CD4-positive, CD25-positive, alpha-beta regulatory T cell (primary cell): ENCODE results near the gene ACBD3. TPM values are rescaled to one million over a fixed set of nuclear protein-coding genes. Genes with fewer than 3 reads are reported as not detected.

Source experiments
- ATAC-seq, 2 donors: fragments of 150-1000 bp; cut with Tn5 transposase; one replicate each; pipeline ENCODE4 v1.10.0; 2021; ENCODE audit warnings: low read depth in 2 of 2, moderate number of reproducible peaks in 2 of 2, moderate library complexity in 1 of 2
- DNase-seq, 3 donors: peaks; one replicate each; pipeline versions ENCODE4 v3.0.0 to v3.0.0-alpha.2; 2012 to 2022; ENCODE audit warnings: mixed read lengths in 1 of 3
- H3K27ac ChIP-seq: one replicate; pipeline ENCODE4 v1.7.0; 2013; ENCODE audit warnings: mild to moderate bottlenecking, low read length; ENCODE audit not compliant: insufficient read depth, poor library complexity, severe bottlenecking
- H3K27me3 ChIP-seq: one replicate; pipeline ENCODE4 v1.7.0; 2013; ENCODE audit warnings: low read length; ENCODE audit not compliant: control insufficient read depth, insufficient read depth
- H3K36me3 ChIP-seq: one replicate; pipeline ENCODE4 v1.7.0; 2013; ENCODE audit warnings: mild to moderate bottlenecking, low read length, moderate library complexity; ENCODE audit not compliant: control insufficient read depth, insufficient read depth
- H3K4me1 ChIP-seq: 2 replicates; pipeline ENCODE4 v1.7.0; 2013; ENCODE audit warnings: mild to moderate bottlenecking, low read length; ENCODE audit not compliant: insufficient read depth, control insufficient read depth, poor library complexity, severe bottlenecking
- H3K4me3 ChIP-seq: one replicate; pipeline ENCODE4 v1.7.0; 2013; ENCODE audit warnings: low read depth, mild to moderate bottlenecking, low read length, moderate library complexity
- H3K9me3 ChIP-seq, 2 experiments: 1 replicate in 1 of 2; 2 replicates in 1 of 2; pipeline ENCODE4 v1.7.0; 2013; ENCODE audit warnings: low read length in 2 of 2, mild to moderate bottlenecking in 1 of 2, moderate library complexity in 1 of 2; ENCODE audit not compliant: control insufficient read depth in 2 of 2
- H3K27ac Mint-ChIP-seq, 3 donors: one replicate each; pipeline ENCODE4 v1.8.0; 2020 to 2022; ENCODE audit warnings: mild to moderate bottlenecking in 3 of 3, mixed read lengths in 3 of 3, moderate library complexity in 2 of 3
- H3K27me3 Mint-ChIP-seq: one replicate; pipeline ENCODE4 v1.8.0; 2022; ENCODE audit warnings: mild to moderate bottlenecking, mixed read lengths
- H3K36me3 Mint-ChIP-seq: one replicate; pipeline ENCODE4 v1.8.0; 2020; ENCODE audit warnings: mixed read lengths
- H3K4me1 Mint-ChIP-seq, 4 donors: one replicate each; pipeline ENCODE4 v1.8.0; 2020 to 2022; ENCODE audit warnings: mixed read lengths in 4 of 4, mild to moderate bottlenecking in 1 of 4
- H3K4me3 Mint-ChIP-seq, 4 donors: one replicate each; pipeline ENCODE4 v1.8.0; 2020 to 2022; ENCODE audit warnings: mild to moderate bottlenecking in 4 of 4, mixed read lengths in 4 of 4, moderate library complexity in 3 of 4
- H3K9me3 Mint-ChIP-seq, 7 donors: one replicate each; pipeline ENCODE4 v1.8.0; 2020 to 2022; ENCODE audit warnings: mixed read lengths in 7 of 7, mild to moderate bottlenecking in 3 of 7, moderate library complexity in 2 of 7
- polyA plus RNA-seq, 4 donors: library from polyadenylated mRNA; unstranded; fragments of 300-500 nt; fragmentation: Illumina TruSeq; gene quantifications; one replicate each; pipeline ENCODE4 v1.2.3, GENCODE V29; 2021
- total RNA-seq: library from RNA; stranded (reverse); gene quantifications from one replicate; pipeline ENCODE4 v1.2.3, GENCODE V29; 2022

Gene ACBD3
- total and polyA plus RNA-seq, 5 donors from 2014 or later = 14.7 to 29.6 (median 20.0) TPM

GRCh38 chr1:226117330-226117729 is 69.2 kb downstream of the ACBD3 start:
- no peaks in the 10 kb centered on the region for H3K36me3 Mint-ChIP-seq
- ATAC-seq (no peak), DNase-seq (no peak)
- peaks cover 0 to 1% (median 0%) of the 10 kb centered on the region in 7 donors for H3K9me3 Mint-ChIP-seq
- H3K4me3 ChIP-seq = no peak overlapping the region
- no peak overlapping the region for H3K27ac ChIP-seq
- peaks cover 14% of the 10 kb centered on the region for H3K4me1 ChIP-seq
- H3K27ac Mint-ChIP-seq = no peak overlapping the region
- no peaks in the 10 kb centered on the region for H3K9me3 ChIP-seq
- H3K4me3 Mint-ChIP-seq = peak overlapping the region in 1 of 4 donors; percentile 58
- no peaks in the 10 kb centered on the region for H3K36me3 ChIP-seq
- H3K4me1 Mint-ChIP-seq = peaks cover 0 to 11% (median 5%) of the 10 kb centered on the region in 4 donors
- peaks cover 5% of the 10 kb centered on the region for H3K27me3 Mint-ChIP-seq
- no peaks in the 10 kb centered on the region for H3K27me3 ChIP-seq

DNA sequence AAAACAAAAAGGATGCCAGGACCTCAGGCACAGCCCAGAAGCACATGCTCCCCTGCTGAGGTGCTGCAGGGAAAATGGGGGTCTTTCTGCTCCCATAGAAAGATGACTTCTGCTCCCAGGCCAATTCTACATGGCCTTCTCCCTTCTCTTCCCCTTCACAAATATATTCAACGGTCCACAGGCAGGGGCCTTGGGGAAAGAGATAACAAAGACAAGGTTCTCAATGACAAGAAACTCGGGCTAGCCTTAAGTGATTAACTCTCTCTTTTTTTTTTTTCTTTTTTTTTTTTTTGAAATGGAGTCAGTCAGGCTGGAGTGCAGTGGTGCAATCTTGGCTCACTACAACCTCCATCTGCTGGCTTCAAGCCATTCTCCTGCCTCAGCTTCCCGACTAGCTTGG is 69.9 kb downstream of the ACBD3 start:
- H3K27ac Mint-ChIP-seq = no peak overlapping the region
- H3K36me3 ChIP-seq = no peaks in the 10 kb centered on the region
- H3K4me1 ChIP-seq = peaks cover 10% of the 10 kb centered on the region
- no peak overlapping the region for H3K4me3 ChIP-seq
- H3K36me3 Mint-ChIP-seq = no peaks in the 10 kb centered on the region
- no peak for DNase-seq
- peak overlapping the region in 2 of 4 donors; percentile 1 to 58 for H3K4me3 Mint-ChIP-seq
- H3K4me1 Mint-ChIP-seq = peaks cover 0 to 13% (median 5%) of the 10 kb centered on the region in 4 donors
- peaks cover 5% of the 10 kb centered on the region for H3K27me3 Mint-ChIP-seq
- no peaks in the 10 kb centered on the region for H3K9me3 ChIP-seq
- H3K27ac ChIP-seq = no peak overlapping the region
- H3K27me3 ChIP-seq = no peaks in the 10 kb centered on the region
- ATAC-seq = no peak
- H3K9me3 Mint-ChIP-seq = peaks cover 0 to 1% (median 0%) of the 10 kb centered on the region in 7 donors

DNA sequence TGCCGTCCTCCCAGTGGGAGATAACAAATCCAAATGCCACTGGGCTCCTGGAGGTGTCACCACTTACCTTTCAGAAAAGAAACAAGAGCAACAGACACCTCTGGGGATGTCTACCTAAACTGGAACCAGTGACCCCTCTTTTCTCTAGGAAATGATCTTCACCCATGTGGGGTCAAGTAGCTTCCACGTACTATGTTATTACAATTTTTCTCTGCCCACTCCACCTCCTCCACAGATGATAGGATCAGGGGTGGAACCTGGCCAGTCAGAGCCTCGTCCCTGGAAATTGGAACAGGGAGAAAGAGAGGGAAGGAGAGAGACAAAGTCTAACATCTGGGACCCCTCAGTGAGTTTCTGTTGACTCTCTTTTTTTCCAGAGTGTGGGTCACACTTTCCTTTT is 73.9 kb downstream of the ACBD3 start:
- DNase-seq (no peak), ATAC-seq (no peak)
- Histone ChIP-seq H3K4me3 (no peak overlapping the region), H3K27me3 (no peaks in the 10 kb centered on the region), H3K27ac (no peak overlapping the region), H3K4me1 (peaks cover 10% of the 10 kb centered on the region), H3K36me3 (no peaks in the 10 kb centered on the region), H3K9me3 (no peaks in the 10 kb centered on the region)
- Mint-ChIP-seq H3K27ac (no peak overlapping the region), H3K27me3 (no peaks in the 10 kb centered on the region), H3K4me1 (peaks cover 0 to 24% (median 4%) of the 10 kb centered on the region in 4 donors), H3K36me3 (no peaks in the 10 kb centered on the region), H3K9me3 (peaks cover 0 to 1% (median 0%) of the 10 kb centered on the region in 7 donors), H3K4me3 (peak overlapping the region in 3 of 4 donors; percentile 59 to 89 (median 70))

GRCh38 chr1:226111883-226112261 is 74.7 kb downstream of the ACBD3 start:
- Histone ChIP-seq H3K27ac (no peak overlapping the region), H3K4me1 (peaks cover 10% of the 10 kb centered on the region), H3K4me3 (no peak overlapping the region), H3K9me3 (no peaks in the 10 kb centered on the region), H3K36me3 (no peaks in the 10 kb centered on the region), H3K27me3 (no peaks in the 10 kb centered on the region)
- Mint-ChIP-seq H3K4me3 (peak overlapping the region in 2 of 4 donors; percentile 28 to 89), H3K27me3 (no peaks in the 10 kb centered on the region), H3K4me1 (peaks cover 0 to 24% (median 4%) of the 10 kb centered on the region in 4 donors), H3K9me3 (peaks cover 0 to 1% (median 0%) of the 10 kb centered on the region in 7 donors), H3K27ac (no peak overlapping the region), H3K36me3 (no peaks in the 10 kb centered on the region)
- ATAC-seq (no peak), DNase-seq (no peak)

- peak overlapping the region; percentile 55 for H3K27ac ChIP-seq
- no peak for ATAC-seq
Measured at GRCh38 chr1:226111098-226111882, 75.3 kb downstream of the ACBD3 start.

GRCh38 chr1:226110249-226111097 is 76.1 kb downstream of the ACBD3 start:
- no peaks in the 10 kb centered on the region for H3K36me3 Mint-ChIP-seq

More at GRCh38 chr1:226111098-226111882, 75.3 kb downstream of the ACBD3 start:
- Mint-ChIP-seq H3K36me3 (no peaks in the 10 kb centered on the region), H3K4me1 (peaks cover 0 to 24% (median 4%) of the 10 kb centered on the region in 4 donors), H3K27ac (no peak overlapping the region), H3K9me3 (peaks cover 0 to 1% (median 0%) of the 10 kb centered on the region in 7 donors), H3K27me3 (no peaks in the 10 kb centered on the region), H3K4me3 (peak overlapping the region; percentile 28 to 89 (median 80))
- H3K36me3 ChIP-seq = no peaks in the 10 kb centered on the region
- no peaks in the 10 kb centered on the region for H3K27me3 ChIP-seq
- H3K4me3 ChIP-seq = peak overlapping the region; percentile 71
- H3K4me1 ChIP-seq = peaks cover 10% of the 10 kb centered on the region
- H3K9me3 ChIP-seq = no peaks in the 10 kb centered on the region
- no peak for DNase-seq

GRCh38 chr1:226109829-226110248 is 76.7 kb downstream of the ACBD3 start:
- Histone ChIP-seq H3K36me3 (no peaks in the 10 kb centered on the region), H3K27ac (peak overlapping the region; percentile 55), H3K4me1 (peaks cover 10% of the 10 kb centered on the region), H3K27me3 (no peaks in the 10 kb centered on the region), H3K4me3 (peak overlapping the region; percentile 41), H3K9me3 (no peaks in the 10 kb centered on the region)
- peak overlapping the region in 2 of 3 donors; percentile 85 to 92 for H3K27ac Mint-ChIP-seq
- peak; percentile 44 to 80 (median 59) for DNase-seq
- peak overlapping the region; percentile 90 to 96 (median 92) for H3K4me3 Mint-ChIP-seq
- peaks cover 0 to 1% (median 0%) of the 10 kb centered on the region in 7 donors for H3K9me3 Mint-ChIP-seq
- H3K27me3 Mint-ChIP-seq = no peaks in the 10 kb centered on the region
- peak; percentile 57 to 68 for ATAC-seq
- no peaks in the 10 kb centered on the region for H3K36me3 Mint-ChIP-seq
- H3K4me1 Mint-ChIP-seq = peaks cover 0 to 24% (median 4%) of the 10 kb centered on the region in 4 donors

More at GRCh38 chr1:226110249-226111097, 76.1 kb downstream of the ACBD3 start:
- peak; percentile 62 to 65 for ATAC-seq
- no peaks in the 10 kb centered on the region for H3K27me3 Mint-ChIP-seq
- peaks cover 10% of the 10 kb centered on the region for H3K4me1 ChIP-seq
- H3K27ac Mint-ChIP-seq = no peak overlapping the region
- peak; percentile 40 to 71 (median 46) for DNase-seq
- peaks cover 0 to 1% (median 0%) of the 10 kb centered on the region in 7 donors for H3K9me3 Mint-ChIP-seq
- no peaks in the 10 kb centered on the region for H3K36me3 ChIP-seq
- H3K4me3 Mint-ChIP-seq = peak overlapping the region; percentile 28 to 91 (median 80)
- H3K4me3 ChIP-seq = peak overlapping the region; percentile 71
- H3K4me1 Mint-ChIP-seq = peaks cover 0 to 24% (median 4%) of the 10 kb centered on the region in 4 donors
- H3K27me3 ChIP-seq = no peaks in the 10 kb centered on the region
- H3K9me3 ChIP-seq = no peaks in the 10 kb centered on the region
- peak overlapping the region; percentile 55 for H3K27ac ChIP-seq
